ENCODE measurements around the gene MACROD2.

DNA sequence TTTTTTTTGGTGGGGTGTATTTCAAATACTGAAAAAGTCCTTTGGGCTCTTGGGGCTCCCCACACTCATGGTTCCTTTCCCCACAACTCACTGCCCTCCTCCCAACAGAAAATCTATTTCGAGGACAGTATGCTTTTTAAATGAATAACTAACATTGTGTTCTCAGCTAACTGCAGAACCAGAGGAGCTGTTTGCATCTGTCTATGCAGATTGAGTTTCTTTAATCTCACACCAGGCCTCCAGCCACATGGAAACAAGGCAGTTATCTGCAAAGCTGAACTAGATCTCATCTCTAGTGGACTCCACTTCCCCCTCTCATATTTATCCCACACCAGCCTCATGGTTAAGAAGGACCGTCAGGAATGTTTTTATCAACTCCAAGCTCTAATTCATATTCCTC, 1622.8 kb downstream of the MACROD2 start:
- no peak for TF ChIP-seq CTCF (IDR thresholded peaks at IDR 0.05)
- TF ChIP-seq POLR2A (IDR thresholded peaks at IDR 0.05): no peak
